Immature natural killer cell (primary cell): ENCODE results near the gene WDR1. TPM values are rescaled to one million over a fixed set of nuclear protein-coding genes. Genes with fewer than 3 reads are reported as not detected.

Source experiments
- DNase-seq, 3 donors: peaks; one replicate each; pipeline ENCODE4 v3.0.0; 2022; ENCODE audit warnings: mixed read lengths in 1 of 3
- H3K27ac Mint-ChIP-seq, 6 donors: one replicate each; pipeline ENCODE4 v1.8.0; 2020; ENCODE audit warnings: mixed read lengths in 6 of 6, mild to moderate bottlenecking in 5 of 6, inconsistent platforms in 4 of 6, moderate library complexity in 3 of 6
- H3K27me3 Mint-ChIP-seq, 3 donors: one replicate each; pipeline ENCODE4 v1.8.0; 2020 to 2021; ENCODE audit warnings: low read depth in 3 of 3, mild to moderate bottlenecking in 3 of 3, mixed read lengths in 3 of 3, moderate library complexity in 3 of 3, inconsistent platforms in 1 of 3
- H3K36me3 Mint-ChIP-seq, 3 donors: one replicate each; pipeline ENCODE4 v1.8.0; 2020; ENCODE audit warnings: mixed read lengths in 3 of 3, inconsistent platforms in 2 of 3, mild to moderate bottlenecking in 2 of 3
- H3K4me1 Mint-ChIP-seq, 2 donors: one replicate each; pipeline ENCODE4 v1.8.0; 2020; ENCODE audit warnings: inconsistent platforms in 2 of 2, mild to moderate bottlenecking in 2 of 2, mixed read lengths in 2 of 2, moderate library complexity in 1 of 2
- H3K4me3 Mint-ChIP-seq, 5 donors: one replicate each; pipeline ENCODE4 v1.8.0; 2020; ENCODE audit warnings: mild to moderate bottlenecking in 5 of 5, mixed read lengths in 5 of 5, inconsistent platforms in 3 of 5, moderate library complexity in 3 of 5
- H3K9me3 Mint-ChIP-seq, 6 donors: one replicate each; pipeline ENCODE4 v1.8.0; 2020; ENCODE audit warnings: mild to moderate bottlenecking in 6 of 6, mixed read lengths in 6 of 6, inconsistent platforms in 4 of 6, moderate library complexity in 3 of 6
- polyA plus RNA-seq, 3 donors: library from polyadenylated mRNA; unstranded; fragments of 300-500 nt; fragmentation: Illumina TruSeq; gene quantifications; one replicate each; pipeline ENCODE4 v1.2.3, GENCODE V29; 2021

Gene WDR1
- polyA plus RNA-seq, 3 donors from 2014 or later, result 339 to 509 (median 401) TPM

DNA sequence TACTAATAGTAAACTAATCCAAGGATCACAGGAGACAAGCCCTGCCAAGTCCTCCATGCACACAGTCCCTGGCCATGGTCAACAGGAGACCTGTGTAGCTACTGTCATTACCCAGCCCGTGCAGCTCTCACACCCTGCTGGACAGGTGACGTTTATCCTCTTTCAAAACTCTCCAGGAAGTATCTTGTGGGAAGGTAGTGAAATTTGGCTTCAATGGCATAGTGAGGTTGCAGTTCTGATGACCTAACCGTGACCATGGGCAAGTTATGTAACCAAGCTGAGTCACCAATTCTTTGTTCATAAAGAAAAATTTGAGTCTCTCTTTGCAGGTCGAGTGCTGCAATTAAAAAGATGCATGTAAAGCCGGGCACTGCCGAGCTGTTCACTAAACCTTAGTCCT lies 84.0 kb downstream of the WDR1 start:
- Mint-ChIP-seq H3K27me3 (peaks cover 2 to 12% (median 3%) of the 10 kb centered on the region in 3 donors), H3K36me3 (peaks cover 0 to 18% (median 0%) of the 10 kb centered on the region in 3 donors), H3K27ac (no peak overlapping the region), H3K4me1 (peaks cover 0 to 4% of the 10 kb centered on the region in 2 donors), H3K4me3 (no peak overlapping the region), H3K9me3 (no peaks in the 10 kb centered on the region)
- DNase-seq, result no peak

DNA sequence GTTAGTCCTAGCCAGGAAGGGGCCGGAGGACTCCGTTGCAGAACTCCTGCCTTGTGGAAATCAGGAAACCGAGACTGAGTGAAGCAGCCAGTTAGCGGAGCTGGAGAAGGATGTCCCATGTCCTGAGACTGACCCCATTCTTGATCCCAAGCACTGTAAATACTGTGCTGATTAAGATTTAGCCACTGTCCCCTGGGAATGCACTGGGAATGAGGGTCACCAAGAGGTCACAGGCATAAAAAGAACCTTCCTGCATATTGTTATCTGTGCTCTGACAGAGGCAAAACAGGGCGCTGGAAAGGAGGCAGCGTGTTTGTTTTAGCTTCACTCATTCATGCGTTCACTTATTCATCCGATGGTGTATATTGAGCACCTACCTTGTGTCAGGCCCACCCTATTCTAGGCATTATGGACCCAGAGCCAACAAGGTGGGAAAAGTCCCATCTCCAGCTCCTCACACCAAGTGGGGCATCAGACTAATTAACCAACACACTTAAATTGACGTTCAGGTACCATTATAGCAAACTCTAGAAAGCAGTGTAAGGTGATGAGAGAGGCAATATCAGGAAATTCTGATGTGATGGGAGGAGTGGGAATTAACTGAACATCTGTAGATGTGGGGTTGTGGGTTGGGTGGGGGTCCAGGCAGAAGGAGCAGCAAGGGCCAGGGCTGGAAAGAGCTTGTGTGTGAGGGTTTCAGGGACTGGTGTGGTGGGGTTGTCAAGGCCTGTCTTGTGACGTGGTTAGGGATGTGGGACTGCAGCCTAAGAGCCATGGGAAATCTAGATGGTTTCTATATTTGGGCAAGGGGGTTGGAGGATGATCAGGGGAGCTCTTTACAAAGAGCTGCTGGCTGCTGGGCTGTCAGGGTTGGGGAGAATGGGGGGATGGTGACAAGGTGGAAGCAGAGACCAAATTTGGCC lies 84.7 kb downstream of the WDR1 start:
- Mint-ChIP-seq H3K27me3 (peaks cover 2 to 15% (median 5%) of the 10 kb centered on the region in 3 donors), H3K36me3 (peaks cover 0 to 16% (median 0%) of the 10 kb centered on the region in 3 donors), H3K9me3 (no peaks in the 10 kb centered on the region), H3K4me3 (no peak overlapping the region), H3K27ac (no peak overlapping the region), H3K4me1 (peaks cover 0 to 4% of the 10 kb centered on the region in 2 donors)
- no peak for DNase-seq

DNA sequence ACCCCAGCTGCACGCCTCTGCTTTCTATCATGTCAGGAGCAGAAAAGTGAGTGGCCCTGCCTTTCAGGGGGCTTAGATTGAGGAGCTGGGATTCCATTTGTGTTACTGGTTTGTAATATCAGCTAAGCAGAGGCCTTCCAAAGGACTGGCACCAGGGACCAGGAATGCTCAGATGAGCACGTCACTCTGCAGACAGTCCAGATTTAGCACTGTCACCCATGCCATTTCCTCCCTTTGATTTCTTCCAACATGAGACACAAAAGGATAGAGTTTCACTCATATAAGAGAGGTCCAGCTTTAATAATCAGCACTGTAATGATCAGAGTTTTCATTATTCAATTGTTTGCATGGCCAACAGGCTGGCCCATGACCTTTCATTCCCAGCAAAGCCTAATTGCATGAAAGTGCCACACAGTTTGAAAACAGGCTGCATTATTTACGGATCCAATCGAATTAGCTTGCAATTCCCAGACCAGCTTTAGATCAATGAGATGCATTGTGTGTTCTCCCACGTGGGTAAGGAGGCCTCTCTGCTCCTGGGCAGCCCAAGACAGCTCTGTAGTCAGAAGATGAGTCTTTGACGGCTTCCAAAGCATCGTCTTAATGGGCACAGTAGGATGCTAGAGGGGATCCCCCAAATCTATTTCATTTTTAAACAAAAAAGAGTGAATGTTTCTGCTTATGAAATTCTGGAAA lies 85.5 kb downstream of the WDR1 start:
- H3K9me3 Mint-ChIP-seq, result no peaks in the 10 kb centered on the region
- H3K27me3 Mint-ChIP-seq, result peaks cover 2 to 15% (median 7%) of the 10 kb centered on the region in 3 donors
- no peak overlapping the region for H3K27ac Mint-ChIP-seq
- H3K4me1 Mint-ChIP-seq, result peaks cover 0 to 4% of the 10 kb centered on the region in 2 donors
- H3K4me3 Mint-ChIP-seq, result no peak overlapping the region
- H3K36me3 Mint-ChIP-seq, result peaks cover 0 to 8% (median 0%) of the 10 kb centered on the region in 3 donors
- no peak for DNase-seq

DNA sequence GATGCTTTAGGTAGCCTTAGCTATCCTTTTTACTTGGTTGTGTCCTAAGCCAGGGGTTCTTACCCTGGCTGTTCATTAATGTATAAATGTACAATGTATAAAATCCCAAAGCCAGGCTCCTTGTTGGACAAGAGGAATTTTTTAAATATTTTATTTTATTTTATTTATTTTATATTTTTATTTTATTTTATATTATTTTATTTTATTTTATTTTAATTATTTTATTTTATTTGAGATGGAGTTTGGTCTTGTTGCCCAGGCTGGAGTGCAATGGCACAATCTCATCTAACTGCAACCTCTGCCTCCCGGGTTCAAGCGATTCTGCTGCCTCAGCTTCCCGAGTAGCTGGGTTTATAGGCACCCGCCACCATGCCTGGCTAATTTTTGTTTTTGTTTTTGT lies 87.2 kb downstream of the WDR1 start:
- Mint-ChIP-seq H3K36me3 (no peaks in the 10 kb centered on the region), H3K27me3 (peaks cover 2 to 18% (median 6%) of the 10 kb centered on the region in 3 donors), H3K27ac (no peak overlapping the region), H3K4me1 (peaks cover 0 to 4% of the 10 kb centered on the region in 2 donors), H3K4me3 (no peak overlapping the region), H3K9me3 (no peaks in the 10 kb centered on the region)
- DNase-seq, result no peak

DNA sequence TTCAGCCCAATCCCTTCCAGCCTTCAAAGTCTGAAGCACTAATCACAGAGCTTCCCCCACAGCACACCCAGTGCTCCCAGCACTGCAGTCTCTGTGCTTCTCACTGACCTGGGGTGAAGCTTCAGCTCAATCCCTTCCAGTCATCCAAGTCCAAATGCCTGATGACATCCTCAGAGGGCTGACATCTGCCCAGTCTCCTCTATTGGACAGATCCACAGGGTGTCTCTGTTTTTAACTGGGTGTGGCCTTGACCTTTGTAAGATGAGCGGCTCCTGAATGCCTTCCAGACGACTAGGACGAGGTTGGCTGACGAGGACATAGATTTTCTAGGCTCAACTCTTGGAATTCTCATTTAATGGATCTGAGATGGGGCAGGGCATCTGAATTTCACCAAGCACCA lies 87.7 kb downstream of the WDR1 start:
- H3K36me3 Mint-ChIP-seq, result no peaks in the 10 kb centered on the region
- H3K27ac Mint-ChIP-seq, result no peak overlapping the region
- H3K27me3 Mint-ChIP-seq, result peaks cover 2 to 20% (median 6%) of the 10 kb centered on the region in 3 donors
- no peaks in the 10 kb centered on the region for H3K9me3 Mint-ChIP-seq
- no peak overlapping the region for H3K4me3 Mint-ChIP-seq
- no peak for DNase-seq
- peaks cover 0 to 4% of the 10 kb centered on the region in 2 donors for H3K4me1 Mint-ChIP-seq

DNA sequence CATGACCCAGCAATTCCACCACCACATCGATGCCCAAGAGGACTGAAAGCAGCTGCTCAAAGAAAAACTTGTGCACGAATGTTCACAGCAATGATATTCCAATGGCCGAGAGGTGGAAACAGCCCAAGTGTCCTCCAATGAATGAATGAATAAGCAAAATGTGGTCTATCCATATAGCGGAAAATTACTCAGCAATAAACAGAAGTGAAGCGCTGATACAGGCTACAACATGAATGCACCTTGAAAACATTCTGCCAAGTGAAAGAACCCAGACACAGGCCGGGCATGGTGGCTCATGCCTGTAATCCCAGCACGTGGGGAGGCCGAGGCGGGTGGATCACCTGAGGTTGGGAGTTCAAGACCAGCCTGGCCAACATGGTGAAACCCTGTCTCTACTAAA lies 90.1 kb downstream of the WDR1 start:
- Mint-ChIP-seq H3K27me3 (peaks cover 2 to 13% (median 4%) of the 10 kb centered on the region in 3 donors), H3K9me3 (no peaks in the 10 kb centered on the region), H3K4me3 (no peak overlapping the region), H3K4me1 (no peaks in the 10 kb centered on the region), H3K27ac (no peak overlapping the region), H3K36me3 (no peaks in the 10 kb centered on the region)
- no peak for DNase-seq

DNA sequence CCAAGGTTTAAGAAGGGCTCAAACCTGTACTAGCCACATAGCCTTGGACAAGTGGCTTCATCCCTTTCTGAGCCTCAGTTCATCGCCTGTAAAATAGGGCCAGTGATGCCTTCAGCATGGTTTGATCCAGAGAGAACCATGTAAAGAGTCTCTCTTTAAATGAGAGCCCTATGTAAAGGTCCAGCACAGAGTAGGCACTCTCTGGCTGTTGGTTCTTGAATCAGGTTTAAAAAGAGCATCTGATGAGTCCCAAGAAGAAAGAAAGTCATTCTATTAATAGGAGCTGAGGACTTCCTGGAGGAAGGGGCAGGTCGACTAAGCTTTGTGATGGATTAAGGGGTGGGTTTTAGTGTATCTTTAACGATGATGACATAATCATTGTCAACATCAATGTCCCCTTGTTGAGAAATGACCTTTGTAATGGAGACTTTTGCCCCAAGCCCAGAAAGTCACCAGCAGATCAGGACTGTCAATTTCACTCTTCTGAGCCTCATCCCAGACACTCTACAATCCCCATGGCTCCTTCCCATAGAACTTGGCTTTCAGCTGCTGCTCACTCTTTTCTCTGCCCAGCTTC lies 91.3 kb downstream of the WDR1 start:
- Mint-ChIP-seq H3K9me3 (no peaks in the 10 kb centered on the region), H3K4me3 (no peak overlapping the region), H3K4me1 (no peaks in the 10 kb centered on the region), H3K27me3 (peaks cover 2 to 11% (median 7%) of the 10 kb centered on the region in 3 donors), H3K36me3 (no peaks in the 10 kb centered on the region), H3K27ac (no peak overlapping the region)
- DNase-seq, result no peak

Other genes starting within 250 kb of the WDR1 start
- 1 to 10 TPM in 2 of 3 donors, not detected in 1; 1.4 to 2.3 TPM for gene SLC2A9, start 95.3 kb downstream of the WDR1 start, polyA plus RNA-seq